Thoracic aorta (tissue), 2 donors: ENCODE data around the gene OR51S1. TPM values are rescaled to one million over a fixed set of nuclear protein-coding genes. Genes with fewer than 3 reads are reported as not detected.
"Not testable (repeated sequence)": the region's sequence is repeated elsewhere in the genome, so short reads cannot be mapped to it uniquely, and the experiment has no call there.

Source experiments
- ATAC-seq: fragments of 150-250 bp; one replicate; pipeline ENCODE4 v1.8.0; 2017; ENCODE audit warnings: low read depth; ENCODE audit not compliant: insufficient number of reproducible peaks, low FRiP score
- DNase-seq: peaks from one replicate; pipeline ENCODE4 v3.0.0-alpha.2; 2020; ENCODE audit warnings: low spot score
- H3K27ac ChIP-seq, 2 donors: fragments of 200-600 bp; sonication (generic); 1 replicate in 1 of 2; 2 replicates in 1 of 2; pipeline ENCODE4 v1.5.1; 2016; ENCODE audit warnings: mild to moderate bottlenecking in 2 of 2, moderate library complexity in 2 of 2
- H3K27me3 ChIP-seq: fragments of 200-600 bp; sonication (generic); replicated peaks from 2 replicates; pipeline ENCODE4 v1.6.0; 2016; ENCODE audit warnings: mild to moderate bottlenecking; ENCODE audit not compliant: insufficient read depth
- H3K36me3 ChIP-seq: fragments of 200-600 bp; sonication (generic); one replicate; pipeline ENCODE4 v1.5.1; 2016
- H3K4me1 ChIP-seq, 2 donors: fragments of 200-600 bp; sonication (generic); 1 replicate in 1 of 2; 2 replicates in 1 of 2; pipeline versions ENCODE4 v1.5.1 to v1.6.0; 2016; ENCODE audit warnings: low read depth in 2 of 2, mild to moderate bottlenecking in 1 of 2; ENCODE audit not compliant: control insufficient read depth in 1 of 2
- H3K4me3 ChIP-seq: fragments of 200-600 bp; sonication (generic); 2 replicates; pipeline ENCODE4 v1.5.1; 2016; ENCODE audit warnings: mild to moderate bottlenecking
- H3K9me3 ChIP-seq: fragments of 200-600 bp; sonication (generic); 2 replicates; pipeline ENCODE4 v1.5.1; 2016
- total RNA-seq, 2 donors: library from RNA; depleted of rRNA; stranded (reverse); fragments of >200 nt; gene quantifications; one replicate each; pipeline versions ENCODE4 v1.1.0 to v1.2.3, GENCODE V29; 2016
- TF ChIP-seq, protein P1 (sequence below): fragments of 200-600 bp; sonication (generic); IDR thresholded peaks from one replicate; pipeline ENCODE4 v1.5.1; 2019; ENCODE audit warnings: antibody characterized with exemption

Gene OR51S1
- total RNA-seq, 2 donors from 2014 or later: not detected

DNA sequence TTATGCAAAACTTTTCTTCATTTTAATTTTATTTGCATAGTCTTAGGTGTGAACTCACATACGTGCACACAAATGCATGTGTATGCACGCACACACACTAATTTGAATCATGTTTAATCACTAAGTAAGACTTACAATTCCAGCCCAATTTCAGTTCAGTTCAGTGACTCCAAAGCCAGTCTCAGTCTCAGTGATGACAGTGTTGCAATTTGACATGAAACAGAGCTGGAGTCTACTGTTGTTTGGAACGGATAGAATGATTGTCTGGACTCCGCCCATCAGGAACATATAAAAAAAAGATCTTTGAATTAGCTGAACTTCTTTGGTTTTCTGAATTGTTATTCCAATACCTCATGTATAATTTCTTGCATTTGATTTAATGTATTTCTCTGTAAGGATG lies 14.9 kb upstream of the OR51S1 start:
- H3K9me3 ChIP-seq: no peaks in the 10 kb centered on the region
- H3K4me1 ChIP-seq: no peaks in the 10 kb centered on the region
- DNase-seq: no peak
- ATAC-seq: no peak
- H3K4me3 ChIP-seq: no peak overlapping the region
- H3K36me3 ChIP-seq: no peaks in the 10 kb centered on the region
- TF ChIP-seq, protein P1, sequence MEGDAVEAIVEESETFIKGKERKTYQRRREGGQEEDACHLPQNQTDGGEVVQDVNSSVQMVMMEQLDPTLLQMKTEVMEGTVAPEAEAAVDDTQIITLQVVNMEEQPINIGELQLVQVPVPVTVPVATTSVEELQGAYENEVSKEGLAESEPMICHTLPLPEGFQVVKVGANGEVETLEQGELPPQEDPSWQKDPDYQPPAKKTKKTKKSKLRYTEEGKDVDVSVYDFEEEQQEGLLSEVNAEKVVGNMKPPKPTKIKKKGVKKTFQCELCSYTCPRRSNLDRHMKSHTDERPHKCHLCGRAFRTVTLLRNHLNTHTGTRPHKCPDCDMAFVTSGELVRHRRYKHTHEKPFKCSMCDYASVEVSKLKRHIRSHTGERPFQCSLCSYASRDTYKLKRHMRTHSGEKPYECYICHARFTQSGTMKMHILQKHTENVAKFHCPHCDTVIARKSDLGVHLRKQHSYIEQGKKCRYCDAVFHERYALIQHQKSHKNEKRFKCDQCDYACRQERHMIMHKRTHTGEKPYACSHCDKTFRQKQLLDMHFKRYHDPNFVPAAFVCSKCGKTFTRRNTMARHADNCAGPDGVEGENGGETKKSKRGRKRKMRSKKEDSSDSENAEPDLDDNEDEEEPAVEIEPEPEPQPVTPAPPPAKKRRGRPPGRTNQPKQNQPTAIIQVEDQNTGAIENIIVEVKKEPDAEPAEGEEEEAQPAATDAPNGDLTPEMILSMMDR: no peak
- no peak overlapping the region for H3K27ac ChIP-seq
- no peaks in the 10 kb centered on the region for H3K27me3 ChIP-seq

GRCh38 chr11:4862447-4863236 lies 13.6 kb upstream of the OR51S1 start:
- no peaks in the 10 kb centered on the region for H3K36me3 ChIP-seq
- H3K4me1 ChIP-seq: no peaks in the 10 kb centered on the region
- TF ChIP-seq, protein P1: no peak
- no peak overlapping the region for H3K4me3 ChIP-seq
- no peaks in the 10 kb centered on the region for H3K9me3 ChIP-seq
- no peak overlapping the region for H3K27ac ChIP-seq
- no peak for ATAC-seq
- no peak for DNase-seq
- H3K27me3 ChIP-seq: no peaks in the 10 kb centered on the region

DNA sequence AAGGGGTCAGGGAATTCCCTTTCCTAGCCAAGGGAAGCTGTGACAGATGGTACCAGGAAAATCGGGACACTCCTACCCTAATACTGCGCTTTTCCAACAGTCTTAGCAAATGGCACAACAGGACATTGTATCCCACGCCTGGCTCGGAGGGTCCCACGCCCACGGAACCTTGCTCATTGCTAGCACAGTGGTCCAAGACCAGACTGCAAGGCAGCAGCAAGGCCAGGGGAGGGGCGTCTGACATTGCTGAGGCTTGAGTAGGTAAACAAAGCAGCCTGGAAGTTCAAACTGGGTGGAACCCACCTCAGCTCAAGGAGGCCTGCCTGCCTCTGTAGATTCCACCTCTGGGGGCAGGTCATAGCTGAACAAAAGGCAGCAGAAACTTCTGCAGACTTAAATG lies 5.3 kb upstream of the OR51S1 start:
- not testable (repeated sequence) for H3K9me3 ChIP-seq, ATAC-seq, H3K4me1 ChIP-seq, DNase-seq, H3K27ac ChIP-seq, H3K27me3 ChIP-seq, H3K4me3 ChIP-seq, H3K36me3 ChIP-seq

DNA sequence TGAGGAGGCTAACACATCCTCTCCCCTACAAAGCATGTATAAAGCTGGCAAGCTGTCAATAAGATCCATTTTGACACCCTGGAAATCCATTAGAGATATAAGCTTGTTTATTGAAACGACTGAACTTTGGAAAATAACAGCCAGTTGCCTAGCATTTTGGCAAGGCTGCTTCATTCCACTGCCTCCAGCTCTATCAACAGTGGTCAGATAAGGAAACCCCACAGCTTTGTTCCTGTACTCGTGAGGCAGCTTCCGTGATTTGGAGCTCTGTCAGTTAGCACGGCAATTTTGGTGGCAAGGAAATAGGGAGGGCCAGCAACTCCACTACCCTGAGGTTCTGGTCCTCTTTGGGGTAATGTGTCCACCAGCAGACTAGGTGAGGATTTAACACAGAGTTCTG lies 2.0 kb upstream of the OR51S1 start:
- H3K36me3 ChIP-seq: no peaks in the 10 kb centered on the region
- peaks cover 3% of the 10 kb centered on the region for H3K27me3 ChIP-seq
- H3K4me3 ChIP-seq: no peak overlapping the region
- no peaks in the 10 kb centered on the region for H3K4me1 ChIP-seq
- DNase-seq (no peak), ATAC-seq (no peak)
- no peaks in the 10 kb centered on the region for H3K9me3 ChIP-seq
- H3K27ac ChIP-seq: no peak overlapping the region
- TF ChIP-seq, protein P1: no peak

DNA sequence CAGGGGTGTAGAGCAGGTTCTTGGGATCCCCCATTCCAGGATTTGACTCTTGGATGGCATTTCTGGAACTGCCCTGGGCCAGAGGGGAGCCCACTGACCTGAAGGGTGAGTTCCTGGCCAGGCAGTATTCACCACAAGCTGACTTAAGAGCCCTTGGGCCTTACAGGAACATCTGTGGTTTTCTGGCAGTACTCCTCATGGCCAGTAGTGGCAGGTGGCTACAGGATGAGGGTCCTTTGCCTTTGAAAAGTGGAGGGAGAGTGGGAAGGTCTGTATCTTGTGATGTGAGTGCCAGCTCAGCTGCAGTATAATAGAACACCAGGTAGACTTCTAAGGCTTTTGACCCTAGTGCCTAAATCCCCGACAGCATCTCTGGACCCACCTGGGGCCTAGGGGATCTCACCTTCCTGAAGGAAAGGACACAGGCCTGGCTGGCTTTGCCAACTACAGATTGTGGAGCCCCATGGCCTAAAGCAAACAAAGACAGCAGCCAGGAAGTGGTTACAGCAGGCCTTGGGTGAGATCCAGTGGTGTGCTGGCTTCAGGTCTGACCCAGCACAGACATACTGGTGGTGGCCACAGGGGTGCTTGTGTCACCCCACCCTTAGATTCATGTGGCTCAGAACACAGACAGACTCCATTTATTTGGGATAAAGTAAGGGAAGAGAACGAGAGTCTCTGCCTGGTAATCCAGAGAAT lies 9.0 kb downstream of the OR51S1 start:
- H3K4me3 ChIP-seq: no peak overlapping the region
- ATAC-seq (no peak), DNase-seq (no peak)
- TF ChIP-seq, protein P1: no peak
- H3K9me3 ChIP-seq: no peaks in the 10 kb centered on the region
- no peaks in the 10 kb centered on the region for H3K36me3 ChIP-seq
- H3K4me1 ChIP-seq: no peaks in the 10 kb centered on the region
- H3K27ac ChIP-seq: no peak overlapping the region
- no peaks in the 10 kb centered on the region for H3K27me3 ChIP-seq
